Right lobe of liver (tissue), 6 donors: ENCODE measurements around the gene PGM1. TPM values are rescaled to one million over a fixed set of nuclear protein-coding genes. Genes with fewer than 3 reads are reported as not detected.

Experiments
- ATAC-seq, 4 donors: fragments of 200-7000 bp; cut with Tn5 transposase; one replicate each; pipeline ENCODE4 v1.9.1; 2020; ENCODE audit warnings: mild to moderate bottlenecking in 4 of 4, moderate library complexity in 4 of 4
- DNase-seq, 3 donors: peaks; one replicate each; pipeline ENCODE4 v3.0.0-alpha.2; 2020
- H3K27ac ChIP-seq, 3 donors: fragments of 200-600 bp; one replicate each; pipeline ENCODE4 v1.8.0; 2022
- H3K27me3 ChIP-seq, 2 donors: fragments of 200-600 bp; one replicate each; pipeline ENCODE4 v1.8.0; 2022
- H3K36me3 ChIP-seq, 4 donors: fragments of 200-600 bp; sonication (generic) in 1 of 4; one replicate each; pipeline versions ENCODE4 v1.5.1 to v1.8.0; 2017 to 2022; ENCODE audit warnings: control low read depth in 1 of 4
- H3K4me1 ChIP-seq, 4 donors: fragments of 200-600 bp; sonication (generic) in 1 of 4; one replicate each; pipeline versions ENCODE4 v1.5.1 to v1.8.0; 2017 to 2022; ENCODE audit warnings: control low read depth in 1 of 4
- H3K4me3 ChIP-seq, 3 donors: fragments of 200-600 bp; one replicate each; pipeline ENCODE4 v1.8.0; 2022
- H3K9me3 ChIP-seq, 4 donors: fragments of 200-600 bp; sonication (generic) in 1 of 4; one replicate each; pipeline versions ENCODE4 v1.5.1 to v1.8.0; 2017 to 2022; ENCODE audit warnings: control low read depth in 1 of 4
- CTCF ChIP-seq, 4 donors: fragments of 200-600 bp in 3 of 4; fragments of 450-650 bp in 1 of 4; IDR thresholded peaks; one replicate each; pipeline versions ENCODE4 v1.5.1 to v1.8.0; 2016 to 2022; ENCODE audit warnings: antibody characterized with exemption in 4 of 4, mild to moderate bottlenecking in 2 of 4
- POLR2A ChIP-seq: fragments of 450-650 bp; IDR thresholded peaks from one replicate; pipeline ENCODE4 v1.6.1; 2017; ENCODE audit warnings: antibody characterized with exemption, mild to moderate bottlenecking
- WGBS: methylation state at CpG from one replicate; pipeline ENCODE4 v1.1.6; 2018; ENCODE audit warnings: low coverage, low lambda C conversion rate; ENCODE audit not compliant: insufficient coverage; ENCODE audit errors: missing lambda C conversion rate; 5-methylcytosine and 5-hydroxymethylcytosine counted together
- intact Hi-C, 2 donors: fragments of 100-400 bp; cut with DNase I; formaldehyde crosslinking; loops; one replicate each; pipeline versions ENCODE4 v1.11.2 to v1.14.1; 2022
- total RNA-seq, 6 experiments: library from RNA; depleted of rRNA in 2 of 6; stranded (reverse); fragments of >200 nt in 2 of 6; fragmentation: NEBNext Ultra II Directional in 3 of 6; extraction: Animal tissue kit (Norgen Biotek cat#: 25700) in 3 of 6; gene quantifications; one replicate each; pipeline versions ENCODE4 v1.1.0 to v1.2.4, GENCODE V29; 2016 to 2023
- donor health status: DM: no; HTN: yes; CAD: no.
- donor health status: DM: no; HTN: no; CAD: no.
- donor health status: DM: no; HTN: no; CAD: no.
- donor health status: DM: no; HTN: yes; CAD: no.
- donor health status: DM: no; HTN: yes; CAD: no.

PGM1 gene
- total RNA-seq, 6 experiments from 2014 or later = 127 to 220 (median 157) TPM

- no peaks in the 10 kb centered on the region for H3K36me3 ChIP-seq
- DNase-seq (no peak), ATAC-seq (peak; percentile 29 to 69 (median 52))
- peak in 1 of 4 donors; percentile 18 for TF ChIP-seq CTCF (IDR thresholded peaks at IDR 0.05)
- no peak for TF ChIP-seq POLR2A
- H3K4me3 ChIP-seq = no peak overlapping the region
- peaks cover 0 to 74% (median 22%) of the 10 kb centered on the region in 4 donors for H3K4me1 ChIP-seq
- WGBS = 45% methylated on average over 4 of the region's 4 CpGs
- intact Hi-C loops = loop anchor here in 1 of 2 donors (10.0 kb wide), 1 partner anchor 632 kb away; no protein-coding TSS in a partner anchor
- no peaks in the 10 kb centered on the region for H3K27me3 ChIP-seq
- peak overlapping the region in 2 of 3 donors; percentile 3 to 25 for H3K27ac ChIP-seq
- no peaks in the 10 kb centered on the region for H3K9me3 ChIP-seq
Observed at GRCh38 chr1:63612564-63612963, 19.4 kb downstream of the PGM1 start.

- no peak for DNase-seq
- no peak for TF ChIP-seq POLR2A
- no peak for TF ChIP-seq CTCF (IDR thresholded peaks at IDR 0.05)
- Histone ChIP-seq H3K4me1 (peaks cover 0 to 74% (median 22%) of the 10 kb centered on the region in 4 donors), H3K4me3 (no peak overlapping the region), H3K27me3 (no peaks in the 10 kb centered on the region), H3K36me3 (no peaks in the 10 kb centered on the region), H3K27ac (peak overlapping the region in 2 of 3 donors; percentile 3 to 25), H3K9me3 (no peaks in the 10 kb centered on the region)
- intact Hi-C loops = loop anchor here in 1 of 2 donors (10.0 kb wide), 1 partner anchor 632 kb away; no protein-coding TSS in a partner anchor
- ATAC-seq = peak in 1 of 4 donors; percentile 4
Observed at GRCh38 chr1:63612971-63613370, 19.8 kb downstream of the PGM1 start.

- Histone ChIP-seq H3K4me1 (peaks cover 0 to 60% (median 12%) of the 10 kb centered on the region in 4 donors), H3K27me3 (no peaks in the 10 kb centered on the region), H3K4me3 (no peak overlapping the region), H3K9me3 (no peaks in the 10 kb centered on the region), H3K27ac (no peak overlapping the region), H3K36me3 (no peaks in the 10 kb centered on the region)
- intact Hi-C loops = loop anchor here in 1 of 2 donors (10.0 kb wide), 1 partner anchor 629 kb away; no protein-coding TSS in a partner anchor
- peak in 2 of 3 donors; percentile 31 to 70 for DNase-seq
- ATAC-seq = peak; percentile 81 to 85 (median 84)
- TF ChIP-seq POLR2A = no peak
- peak; percentile 76 to 88 (median 84) for TF ChIP-seq CTCF (IDR thresholded peaks at IDR 0.05)
- WGBS = 18% methylated on average over 5 of the region's 6 CpGs
Observed at GRCh38 chr1:63615768-63616420, 22.7 kb downstream of the PGM1 start.

GRCh38 chr1:63617450-63617849 is 24.2 kb downstream of the PGM1 start:
- TF ChIP-seq CTCF (IDR thresholded peaks at IDR 0.05) (no peak), POLR2A (no peak)
- whole genome bisulfite sequencing = 57% methylated on average over 1 of the region's 6 CpGs
- intact Hi-C loops = loop anchor here in 1 of 2 donors (10.0 kb wide), 1 partner anchor 627 kb away; no protein-coding TSS in a partner anchor
- Histone ChIP-seq H3K4me3 (no peak overlapping the region), H3K9me3 (no peaks in the 10 kb centered on the region), H3K36me3 (no peaks in the 10 kb centered on the region), H3K27ac (no peak overlapping the region), H3K27me3 (no peaks in the 10 kb centered on the region), H3K4me1 (peaks cover 0 to 44% (median 8%) of the 10 kb centered on the region in 4 donors)
- peak in 1 of 4 donors; percentile 25 for ATAC-seq
- no peak for DNase-seq
